Uterus (tissue), 4 donors: ENCODE measurements around the gene SAMD4B. TPM values are rescaled to one million over a fixed set of nuclear protein-coding genes. Genes with fewer than 3 reads are reported as not detected.
A peak's percentile ranks its signal among the peaks of the same experiment; 100 is the strongest.
"Not testable (repeated sequence)": the region's sequence is repeated elsewhere in the genome, so short reads cannot be mapped to it uniquely, and the experiment has no call there.

Source experiments
- DNase-seq, 2 donors: peaks; one replicate each; pipeline ENCODE4 v3.0.0-alpha.2; 2019 to 2020
- H3K27ac ChIP-seq, 2 donors: fragments of 200-600 bp; sonication (generic); 1 replicate in 1 of 2; 2 replicates in 1 of 2; pipeline ENCODE4 v1.5.1; 2016 to 2018
- H3K27me3 ChIP-seq, 2 donors: fragments of 200-600 bp; sonication (generic); one replicate each; pipeline ENCODE4 v1.5.1; 2018 to 2019; ENCODE audit warnings: control low read depth in 1 of 2
- H3K36me3 ChIP-seq, 2 donors: fragments of 200-600 bp; sonication (generic); one replicate each; pipeline ENCODE4 v1.5.1; 2019; ENCODE audit warnings: control low read depth in 1 of 2
- H3K4me1 ChIP-seq, 2 donors: fragments of 200-600 bp; sonication (generic); one replicate each; pipeline ENCODE4 v1.5.1; 2018 to 2019; ENCODE audit warnings: control low read depth in 1 of 2
- H3K4me3 ChIP-seq, 2 donors: fragments of 200-600 bp; sonication (generic); 1 replicate in 1 of 2; 2 replicates in 1 of 2; pipeline ENCODE4 v1.5.1; 2018 to 2019; ENCODE audit warnings: mild to moderate bottlenecking in 1 of 2
- H3K9me3 ChIP-seq, 2 donors: fragments of 200-600 bp; sonication (generic); one replicate each; pipeline ENCODE4 v1.5.1; 2019; ENCODE audit warnings: control low read depth in 1 of 2
- POLR2A ChIP-seq, 2 donors: fragments of 450-650 bp; IDR thresholded peaks; one replicate each; pipeline ENCODE4 v1.6.1; 2016; ENCODE audit warnings: antibody characterized with exemption in 2 of 2, mild to moderate bottlenecking in 1 of 2, moderate library complexity in 1 of 2
- intact Hi-C: fragments of 100-400 bp; cut with DNase I; formaldehyde crosslinking; loops from one replicate; pipeline ENCODE4 v1.15.1; 2023; ENCODE audit warnings: low total_unique reads
- total RNA-seq, 4 donors: library from RNA; depleted of rRNA in 3 of 4; stranded (reverse); fragments of >200 nt in 3 of 4; gene quantifications; one replicate each; pipeline versions ENCODE4 v1.1.0 to v1.2.4, GENCODE V29; 2014 to 2023
- TF ChIP-seq, protein P1 (sequence below), 4 experiments: fragments of 200-600 bp in 2 of 4; fragments of 450-650 bp in 2 of 4; sonication (generic) in 2 of 4; IDR thresholded peaks; one replicate each; pipeline ENCODE4 v1.5.1; 2016 to 2019; ENCODE audit warnings: antibody characterized with exemption in 4 of 4, mild to moderate bottlenecking in 2 of 4, moderate library complexity in 1 of 4
- donor health status: DM: yes; HTN: yes; CAD: no.

The SAMD4B gene
- total RNA-seq, 4 donors from 2014 or later = 11.3 to 128 (median 58.6) TPM

GRCh38 chr19:39329948-39330347 is 12.3 kb upstream of the SAMD4B start:
- no peaks in the 10 kb centered on the region for H3K36me3 ChIP-seq
- intact Hi-C loops = loop anchor here (5.0 kb wide), 1 partner anchor 218 kb away; no protein-coding TSS in a partner anchor

DNA sequence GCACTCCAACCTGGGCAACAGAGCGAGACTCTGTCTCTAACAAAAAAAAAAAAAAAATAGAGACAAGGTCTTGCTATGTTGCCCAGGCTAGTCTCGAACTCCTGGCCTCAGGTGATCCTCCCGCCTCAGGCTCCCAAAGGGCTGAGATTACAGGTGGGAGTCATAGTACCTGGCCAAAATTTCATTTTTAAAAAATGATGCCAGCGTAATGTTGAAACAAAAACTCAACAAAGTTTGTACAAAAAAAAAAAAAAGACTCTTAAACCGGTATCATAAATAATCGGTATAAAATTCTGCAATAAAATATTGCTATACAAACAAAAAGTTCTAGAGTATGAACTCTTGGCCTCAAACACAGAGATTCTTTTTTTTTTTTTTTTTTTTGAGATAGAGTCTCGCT is 9.9 kb upstream of the SAMD4B start:
- Histone ChIP-seq H3K27me3 (no peaks in the 10 kb centered on the region), H3K36me3 (no peaks in the 10 kb centered on the region), H3K9me3 (no peaks in the 10 kb centered on the region), H3K27ac (no peak overlapping the region), H3K4me3 (no peak overlapping the region), H3K4me1 (no peaks in the 10 kb centered on the region)
- intact Hi-C loops = no loop called here
- TF ChIP-seq, protein P1, sequence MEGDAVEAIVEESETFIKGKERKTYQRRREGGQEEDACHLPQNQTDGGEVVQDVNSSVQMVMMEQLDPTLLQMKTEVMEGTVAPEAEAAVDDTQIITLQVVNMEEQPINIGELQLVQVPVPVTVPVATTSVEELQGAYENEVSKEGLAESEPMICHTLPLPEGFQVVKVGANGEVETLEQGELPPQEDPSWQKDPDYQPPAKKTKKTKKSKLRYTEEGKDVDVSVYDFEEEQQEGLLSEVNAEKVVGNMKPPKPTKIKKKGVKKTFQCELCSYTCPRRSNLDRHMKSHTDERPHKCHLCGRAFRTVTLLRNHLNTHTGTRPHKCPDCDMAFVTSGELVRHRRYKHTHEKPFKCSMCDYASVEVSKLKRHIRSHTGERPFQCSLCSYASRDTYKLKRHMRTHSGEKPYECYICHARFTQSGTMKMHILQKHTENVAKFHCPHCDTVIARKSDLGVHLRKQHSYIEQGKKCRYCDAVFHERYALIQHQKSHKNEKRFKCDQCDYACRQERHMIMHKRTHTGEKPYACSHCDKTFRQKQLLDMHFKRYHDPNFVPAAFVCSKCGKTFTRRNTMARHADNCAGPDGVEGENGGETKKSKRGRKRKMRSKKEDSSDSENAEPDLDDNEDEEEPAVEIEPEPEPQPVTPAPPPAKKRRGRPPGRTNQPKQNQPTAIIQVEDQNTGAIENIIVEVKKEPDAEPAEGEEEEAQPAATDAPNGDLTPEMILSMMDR (IDR thresholded peaks at IDR 0.05) = no peak
- no peak for TF ChIP-seq POLR2A (IDR thresholded peaks at IDR 0.05)
- no peak for DNase-seq

More at GRCh38 chr19:39329948-39330347, 12.3 kb upstream of the SAMD4B start:
- DNase-seq = no peak
- H3K4me3 ChIP-seq = no peak overlapping the region
- no peaks in the 10 kb centered on the region for H3K9me3 ChIP-seq
- no peaks in the 10 kb centered on the region for H3K4me1 ChIP-seq
- no peak for TF ChIP-seq POLR2A (IDR thresholded peaks at IDR 0.05)
- TF ChIP-seq, protein P1 (IDR thresholded peaks at IDR 0.05) = no peak
- no peak overlapping the region for H3K27ac ChIP-seq
- no peaks in the 10 kb centered on the region for H3K27me3 ChIP-seq

GRCh38 chr19:39332738-39333137 is 9.5 kb upstream of the SAMD4B start:
- H3K4me3 ChIP-seq, intact Hi-C loops, DNase-seq, H3K27me3 ChIP-seq, H3K36me3 ChIP-seq, H3K27ac ChIP-seq, H3K4me1 ChIP-seq, H3K9me3 ChIP-seq: not testable (repeated sequence)

GRCh38 chr19:39333507-39333906 is 8.7 kb upstream of the SAMD4B start:
- intact Hi-C loops = no loop called here
- Histone ChIP-seq H3K27me3 (no peaks in the 10 kb centered on the region), H3K9me3 (no peaks in the 10 kb centered on the region), H3K27ac (no peak overlapping the region), H3K36me3 (no peaks in the 10 kb centered on the region), H3K4me3 (no peak overlapping the region), H3K4me1 (no peaks in the 10 kb centered on the region)
- TF ChIP-seq, protein P1 (IDR thresholded peaks at IDR 0.05) = no peak
- TF ChIP-seq POLR2A (IDR thresholded peaks at IDR 0.05) = no peak
- no peak for DNase-seq

GRCh38 chr19:39334444-39334976 is 7.7 kb upstream of the SAMD4B start:
- intact Hi-C loops = no loop called here
- Histone ChIP-seq H3K4me1 (no peaks in the 10 kb centered on the region), H3K4me3 (no peak overlapping the region), H3K9me3 (no peaks in the 10 kb centered on the region), H3K36me3 (no peaks in the 10 kb centered on the region), H3K27ac (no peak overlapping the region), H3K27me3 (no peaks in the 10 kb centered on the region)
- TF ChIP-seq, protein P1 (IDR thresholded peaks at IDR 0.05) = no peak
- TF ChIP-seq POLR2A (IDR thresholded peaks at IDR 0.05) = no peak
- DNase-seq = no peak

DNA sequence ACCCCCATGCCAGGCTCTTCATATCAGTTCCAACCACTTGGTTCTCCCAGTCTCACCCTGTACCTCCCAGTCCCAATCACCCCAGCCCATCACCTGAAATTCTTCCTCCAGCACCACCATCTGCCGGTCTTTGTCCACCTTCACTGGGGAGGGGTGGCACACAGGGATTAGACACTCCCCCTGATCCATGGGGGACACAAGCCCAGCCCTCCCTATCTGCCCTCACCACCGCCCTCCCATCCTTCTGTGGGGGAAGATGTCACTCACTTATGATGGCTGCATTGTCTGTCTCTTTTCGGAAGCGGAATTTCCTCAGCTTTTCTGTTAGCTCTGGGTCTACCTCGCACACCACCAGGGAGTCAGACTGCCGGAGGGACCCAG is 7.1 kb upstream of the SAMD4B start:
- intact Hi-C loops = no loop called here
- peak overlapping the region in 1 of 2 donors; percentile 13 for H3K4me3 ChIP-seq
- no peaks in the 10 kb centered on the region for H3K4me1 ChIP-seq
- H3K36me3 ChIP-seq = no peaks in the 10 kb centered on the region
- H3K9me3 ChIP-seq = no peaks in the 10 kb centered on the region
- TF ChIP-seq, protein P1 (IDR thresholded peaks at IDR 0.05) = no peak
- peak overlapping the region; percentile 54 to 61 for H3K27ac ChIP-seq
- H3K27me3 ChIP-seq = no peaks in the 10 kb centered on the region
- no peak for DNase-seq
